GOT3 (cell line): Measurements from ENCODE around the gene PRC1.
"Not testable (repeated sequence)": the region's sequence is repeated elsewhere in the genome, so short reads cannot be mapped to it uniquely, and the experiment has no call there.

ENCODE experiments used
- DNase-seq: peaks from one replicate; lab custom pipeline; 2025; ENCODE audit warnings: mixed read lengths; lab: John Stamatoyannopoulos, UW

PRC1 gene

DNA sequence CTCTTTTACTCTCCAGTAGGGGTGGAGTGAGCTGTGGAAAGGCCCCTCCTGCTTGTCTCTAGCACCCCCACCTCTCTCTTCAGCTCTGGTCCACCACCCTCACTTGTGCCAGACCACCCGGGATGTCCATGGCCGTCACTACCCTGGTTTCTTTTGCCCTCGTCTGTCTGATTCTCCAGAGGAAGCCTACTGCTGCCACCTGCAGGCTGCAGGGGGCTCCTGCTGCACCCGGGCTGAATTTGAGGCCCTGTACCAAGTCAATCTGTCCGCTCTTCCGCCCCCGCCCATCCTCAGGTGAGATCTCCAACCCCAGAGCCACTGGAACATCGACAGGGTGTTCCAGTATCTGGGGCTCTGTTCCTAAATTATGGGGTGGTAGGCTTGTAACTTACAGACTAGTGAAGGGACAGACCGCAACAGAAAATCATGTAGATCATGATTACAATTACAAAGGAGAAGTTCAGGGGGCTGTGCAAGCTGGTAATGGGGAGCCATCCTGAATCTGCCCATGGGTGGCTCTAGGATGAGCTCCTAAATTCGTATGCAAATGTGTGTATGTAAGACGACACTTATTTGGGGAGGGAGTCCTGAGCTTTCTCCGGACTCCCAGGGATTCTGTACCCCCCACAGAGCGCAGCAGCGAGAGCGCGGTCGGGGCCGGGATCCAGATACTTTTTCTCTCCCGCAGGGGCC, 59.9 kb downstream of the PRC1 start:
- DNase-seq = peak; percentile 21

DNA sequence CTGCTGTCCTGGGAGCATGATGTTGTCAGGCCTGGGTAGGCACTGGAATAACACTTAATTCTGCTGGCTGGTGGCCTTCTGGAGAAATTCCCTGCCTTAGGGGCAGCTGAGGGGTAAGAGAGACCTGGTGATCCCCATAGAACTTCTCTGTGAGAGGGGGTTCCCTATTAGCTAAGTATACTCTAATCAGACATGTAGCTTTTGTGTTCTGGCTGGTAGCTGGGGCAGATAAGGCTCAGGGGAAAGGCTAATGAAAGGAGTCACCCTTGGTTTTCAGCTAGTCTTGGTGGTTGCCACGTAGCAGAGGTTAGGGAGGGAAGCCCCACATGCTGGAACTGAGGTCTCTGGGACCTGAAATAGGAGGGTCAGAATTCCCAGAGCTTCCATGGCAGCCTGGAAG, 61.0 kb downstream of the PRC1 start:
- DNase-seq = no peak

DNA sequence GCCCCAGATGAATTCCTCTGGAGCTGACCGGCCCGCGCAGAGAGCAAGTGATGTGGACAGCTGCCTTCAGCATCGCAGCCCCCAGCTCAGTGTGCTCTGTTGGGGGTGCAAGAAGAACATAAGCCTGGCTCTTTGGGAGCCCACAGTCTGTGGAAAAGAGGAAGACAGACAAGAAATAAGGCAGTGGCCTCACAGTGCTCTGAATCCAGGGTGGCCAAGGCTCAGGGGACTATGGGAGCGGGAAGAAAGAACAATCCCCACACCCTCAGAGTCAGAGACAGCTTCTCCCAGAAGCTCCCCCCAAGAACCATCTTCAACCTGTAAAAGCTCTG, 61.7 kb downstream of the PRC1 start:
- DNase-seq = no peak

DNA sequence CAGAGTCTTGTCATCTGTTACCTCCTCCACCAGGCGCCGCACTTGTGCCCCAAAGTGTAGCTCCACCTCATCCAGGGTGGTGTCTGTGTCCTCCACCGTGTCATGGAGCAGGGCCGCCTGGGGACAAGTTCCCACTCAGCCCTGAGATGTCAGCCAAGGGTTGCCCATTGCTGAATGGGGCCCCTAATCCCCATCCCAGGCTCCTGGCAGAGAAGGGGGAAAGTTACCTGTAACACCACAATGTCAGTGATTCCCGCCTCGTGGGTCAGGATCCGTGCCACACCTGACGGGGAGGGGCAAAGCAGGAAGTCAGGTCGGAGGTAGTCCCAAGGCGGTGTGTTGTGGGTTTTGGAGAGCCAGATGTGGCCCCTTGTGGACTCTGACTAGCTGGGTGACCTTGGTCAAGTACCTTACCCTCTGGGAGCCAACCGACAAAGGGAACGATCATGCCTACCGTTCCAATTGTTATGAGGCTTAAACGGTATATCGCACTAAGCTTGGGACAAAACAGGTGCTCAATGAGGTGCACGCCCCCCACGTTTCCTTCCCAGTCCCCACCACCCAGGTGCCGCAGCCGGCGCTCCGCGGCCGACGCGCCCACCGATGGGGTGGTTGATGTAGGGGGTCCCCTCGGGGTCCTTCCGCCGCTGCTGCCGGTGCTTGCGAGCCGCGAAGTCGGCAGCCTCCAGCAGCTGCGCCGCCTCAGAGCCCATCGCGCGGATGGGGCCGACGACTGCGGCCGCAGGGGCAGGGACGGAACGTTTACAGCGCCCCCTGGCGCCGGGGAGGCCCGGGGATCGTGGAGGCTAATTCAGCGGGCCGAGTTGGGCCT, 62.3 kb downstream of the PRC1 start, which contains the start of gene HDDC3:
TSS of gene HDDC3 (minus strand) at position 722 of the 832 bp plus-strand sequence. CDS start at position 713, 9 bp downstream.
- peak; percentile 62 for DNase-seq

DNA sequence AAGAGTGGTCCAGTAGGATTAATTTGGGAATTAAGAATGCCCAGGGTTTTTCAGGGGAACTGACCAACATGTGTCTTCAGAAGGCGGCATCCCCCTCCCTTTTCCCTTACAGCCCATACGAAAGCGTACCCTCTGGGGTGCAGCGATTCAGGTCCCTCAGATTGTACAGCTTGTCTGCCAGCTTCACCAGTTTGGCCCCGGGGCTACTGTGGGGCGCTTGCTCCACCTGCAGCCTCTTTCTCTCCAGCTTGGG, 62.8 kb downstream of the PRC1 start:
- DNase-seq = no peak

DNA sequence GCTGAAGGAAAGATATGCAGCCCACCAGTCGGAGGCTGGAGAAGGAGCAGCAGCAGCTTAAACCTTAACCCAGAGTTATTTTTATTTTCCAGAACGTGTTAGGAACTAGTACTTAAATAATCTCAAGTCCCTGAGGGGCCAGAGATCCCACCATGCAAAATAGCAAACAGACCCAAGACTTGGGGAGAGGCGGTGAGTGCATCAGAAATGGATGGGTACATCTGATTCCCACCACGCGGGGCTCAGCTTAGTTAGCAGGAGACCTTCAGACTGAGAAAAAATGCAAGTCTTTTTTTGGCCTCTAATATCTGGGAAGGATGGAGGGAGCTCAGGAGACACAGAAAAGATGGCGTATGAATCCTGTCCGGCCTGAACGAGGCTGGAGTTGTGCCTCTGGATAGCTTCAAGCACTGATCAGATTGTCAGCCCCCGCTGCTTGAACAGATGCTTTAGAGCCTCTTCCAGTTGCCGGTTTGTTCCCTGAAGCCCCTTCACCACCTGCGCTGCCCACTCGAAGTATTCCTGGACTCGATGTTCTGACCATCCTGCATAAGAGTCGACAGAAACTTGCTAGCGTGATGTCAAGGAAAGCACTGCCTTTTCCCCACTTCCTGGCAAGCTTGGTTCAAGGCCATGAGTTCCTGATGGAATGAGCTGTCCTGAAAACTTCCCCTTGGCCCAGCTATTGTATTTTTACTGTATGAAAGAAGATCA, 63.3 kb downstream of the PRC1 start:
- no peak for DNase-seq

DNA sequence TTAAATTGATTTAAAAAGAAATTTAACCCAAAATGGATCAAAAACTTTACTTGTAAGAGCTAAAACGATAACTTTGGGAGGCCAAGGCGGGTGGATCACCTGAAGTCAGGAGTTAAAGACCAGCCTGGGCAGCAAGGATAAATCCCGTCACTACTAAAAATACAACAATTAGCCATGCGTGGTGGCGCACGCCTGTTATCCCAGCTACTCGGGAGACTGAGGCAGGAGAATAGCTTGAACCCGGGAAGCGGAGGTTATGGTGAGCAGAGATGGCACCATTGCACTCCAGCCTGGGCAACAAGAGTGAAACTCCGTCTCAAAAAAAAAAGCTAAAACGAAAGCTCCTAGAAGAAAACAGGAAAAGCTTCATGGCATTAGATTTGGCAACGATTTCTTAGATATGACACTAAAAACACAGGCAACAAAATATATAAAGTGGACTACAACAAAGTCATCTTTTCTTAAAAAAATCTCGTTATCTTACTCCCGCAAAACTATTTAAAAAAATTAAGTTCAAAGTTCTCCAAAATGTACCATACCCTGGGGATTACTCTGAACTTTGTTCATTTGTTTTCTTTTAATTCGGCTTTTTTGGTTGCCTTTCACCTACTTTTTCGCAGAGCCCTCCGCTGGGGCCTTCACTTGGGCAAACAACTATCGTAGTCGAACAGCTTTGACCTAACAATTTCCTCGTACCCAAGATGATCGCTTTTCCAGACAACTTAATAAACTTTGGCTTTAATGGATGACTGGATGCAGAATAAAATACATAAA, 64.9 kb downstream of the PRC1 start:
- no peak for DNase-seq

DNA sequence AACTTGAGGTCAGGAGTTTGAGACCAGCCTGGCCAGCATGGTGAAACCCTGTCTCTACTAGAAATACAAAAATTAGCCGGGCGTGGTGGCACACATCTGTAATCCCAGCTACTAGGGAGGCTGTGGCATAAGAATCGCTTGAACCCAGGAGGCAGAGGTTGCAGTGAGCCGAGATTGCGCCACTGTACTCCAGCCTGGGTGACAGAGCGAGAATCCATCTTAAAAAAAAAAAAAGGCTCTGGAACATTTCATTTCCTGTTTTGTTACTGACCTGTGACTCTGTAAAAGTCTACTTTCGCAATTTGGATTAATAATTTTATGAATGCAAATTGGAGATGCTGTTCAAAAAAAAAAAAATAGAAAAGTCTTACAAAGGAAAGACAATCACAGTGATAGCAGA, 66.2 kb downstream of the PRC1 start:
- DNase-seq = not testable (repeated sequence)

DNA sequence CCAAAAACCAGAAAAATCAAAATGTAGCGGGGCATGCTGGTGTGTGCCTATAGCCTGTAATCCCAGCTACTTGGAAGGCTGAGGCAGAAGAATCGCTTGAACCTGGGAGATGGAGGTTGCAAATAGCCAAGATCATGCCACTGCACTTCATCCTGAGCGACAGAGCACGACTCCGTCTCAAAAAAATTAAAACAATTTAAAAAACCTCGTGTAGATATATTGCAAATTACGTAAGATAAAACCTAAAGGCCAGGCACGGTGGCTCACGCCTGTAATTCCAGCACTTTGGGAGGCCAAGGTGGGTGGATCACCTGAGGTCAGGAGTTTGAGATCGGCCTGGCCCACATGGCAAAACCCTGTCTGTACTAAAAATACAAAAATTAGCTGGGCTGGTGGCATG, 67.6 kb downstream of the PRC1 start:
- DNase-seq = not testable (repeated sequence)

DNA sequence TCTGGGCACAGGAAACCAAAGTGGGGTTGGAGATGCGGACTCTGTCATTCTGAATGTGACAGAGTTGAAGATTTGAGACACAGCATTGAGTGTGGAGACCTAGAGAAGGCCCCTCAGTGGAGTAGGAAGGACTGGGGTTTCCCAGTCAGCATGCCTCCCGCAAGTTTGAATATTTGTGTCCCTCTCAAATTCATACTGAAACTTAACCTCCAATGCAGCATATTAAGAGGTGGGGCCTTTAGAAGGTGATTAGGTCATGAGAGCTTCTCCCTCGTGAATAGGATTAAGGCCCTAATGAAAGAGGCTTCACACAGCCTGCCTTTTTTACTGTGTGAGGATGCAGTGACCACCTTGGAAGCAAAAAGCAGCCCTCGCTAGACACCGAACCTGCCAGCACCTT, 70.0 kb downstream of the PRC1 start:
- no peak for DNase-seq

DNA sequence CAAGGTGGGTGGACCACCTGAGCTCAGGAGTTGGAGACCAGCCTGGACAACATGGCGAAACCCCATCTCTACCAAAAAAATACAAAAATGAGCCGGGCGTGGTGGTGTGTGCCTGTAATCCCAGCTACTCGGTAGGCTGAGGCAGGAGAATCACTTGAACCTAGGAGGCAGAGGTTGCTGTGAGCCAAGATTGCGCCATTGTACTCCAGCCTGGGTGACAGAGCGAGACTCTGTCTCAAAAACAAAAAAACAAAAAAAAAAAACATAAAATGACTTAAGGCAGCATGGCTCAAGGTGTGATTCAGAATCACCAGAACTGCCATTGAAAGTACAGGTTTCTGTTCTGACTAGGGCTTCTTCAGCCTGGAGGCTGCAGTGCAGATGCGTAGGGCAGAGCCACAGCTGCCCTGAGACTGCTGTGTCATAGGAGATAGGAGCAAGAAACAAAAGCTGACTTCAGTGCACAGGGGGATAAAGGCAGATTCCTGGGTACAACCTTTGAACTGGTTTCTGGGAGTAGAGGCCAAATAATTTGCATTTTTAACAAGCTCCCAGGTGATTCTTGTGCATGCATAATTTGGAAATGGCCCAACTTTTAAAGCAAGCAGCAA, 71.5 kb downstream of the PRC1 start:
- not testable (repeated sequence) for DNase-seq

DNA sequence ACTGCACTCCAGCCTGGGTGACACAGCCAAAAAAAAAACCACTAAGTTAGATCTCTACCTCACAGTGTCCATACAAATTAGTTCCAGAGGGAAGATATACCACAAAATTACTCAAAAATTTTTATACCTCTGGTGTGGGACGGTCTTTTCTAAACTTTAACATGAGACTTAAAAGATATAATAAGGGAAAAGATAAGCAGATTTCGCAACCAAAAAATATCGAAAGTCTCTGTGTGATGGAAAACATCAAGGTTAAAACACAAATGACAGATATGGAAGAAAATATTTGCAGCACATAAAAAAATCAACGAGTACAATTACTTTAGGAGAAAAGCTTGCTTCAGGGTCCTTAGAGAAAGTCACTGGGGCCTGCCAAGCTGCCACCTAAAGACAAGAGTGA, 72.4 kb downstream of the PRC1 start:
- no peak for DNase-seq

DNA sequence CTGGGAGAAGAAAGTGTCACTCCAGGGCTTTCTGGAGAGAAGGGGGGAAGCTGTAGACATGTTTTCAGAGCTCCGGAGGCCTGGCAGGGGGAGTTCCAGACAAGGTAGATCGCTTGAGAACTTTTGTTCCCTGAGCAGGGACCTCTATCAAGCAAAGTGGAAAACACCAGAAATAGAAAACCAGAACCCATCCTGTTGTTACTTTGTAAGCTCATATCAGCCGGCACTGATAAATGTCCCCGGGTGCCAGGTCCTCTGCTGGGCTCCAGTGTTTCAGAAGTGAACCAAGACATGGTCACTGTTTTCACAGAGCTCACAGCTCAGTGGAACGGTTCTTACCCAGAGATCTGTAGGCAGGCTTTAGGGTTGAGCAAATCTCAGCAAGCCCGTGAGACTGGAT, 75.5 kb downstream of the PRC1 start:
- DNase-seq = no peak

DNA sequence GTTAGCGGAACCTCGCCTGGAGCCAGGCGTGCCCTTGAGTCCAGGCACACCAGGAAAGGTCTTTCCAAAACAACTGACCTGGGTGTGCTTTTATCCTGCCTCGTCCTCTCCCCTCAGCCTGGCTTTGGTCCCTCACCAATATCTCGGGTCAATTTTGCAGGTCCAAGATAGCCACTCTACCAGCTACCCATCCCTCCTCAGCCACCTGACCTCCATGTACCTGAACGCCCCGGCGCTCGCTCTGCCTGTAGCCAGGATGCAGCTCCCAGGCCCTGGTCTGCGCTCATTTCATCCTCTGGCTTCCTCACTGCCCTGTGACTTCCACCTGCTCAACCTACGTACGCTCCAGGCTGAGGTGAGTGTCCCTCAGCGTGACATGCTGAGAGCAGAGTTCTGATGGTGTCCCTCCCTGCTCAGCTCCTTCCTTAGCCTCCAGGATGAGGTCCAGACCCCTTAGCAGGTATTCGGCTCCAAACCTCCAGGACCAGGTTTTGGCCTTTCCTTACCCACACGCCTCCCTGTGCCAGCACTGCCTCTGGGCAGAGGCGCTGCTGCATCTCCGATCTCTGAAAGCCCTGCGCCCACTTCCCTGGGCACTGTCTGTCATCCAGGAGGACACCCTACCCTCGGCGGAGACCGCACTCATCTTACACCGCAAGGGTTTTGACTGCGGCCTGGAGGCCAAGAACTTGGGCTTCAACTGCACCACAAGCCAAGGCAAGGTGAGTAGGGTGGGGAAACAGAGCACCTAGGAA, 76.1 kb downstream of the PRC1 start:
- no peak for DNase-seq

DNA sequence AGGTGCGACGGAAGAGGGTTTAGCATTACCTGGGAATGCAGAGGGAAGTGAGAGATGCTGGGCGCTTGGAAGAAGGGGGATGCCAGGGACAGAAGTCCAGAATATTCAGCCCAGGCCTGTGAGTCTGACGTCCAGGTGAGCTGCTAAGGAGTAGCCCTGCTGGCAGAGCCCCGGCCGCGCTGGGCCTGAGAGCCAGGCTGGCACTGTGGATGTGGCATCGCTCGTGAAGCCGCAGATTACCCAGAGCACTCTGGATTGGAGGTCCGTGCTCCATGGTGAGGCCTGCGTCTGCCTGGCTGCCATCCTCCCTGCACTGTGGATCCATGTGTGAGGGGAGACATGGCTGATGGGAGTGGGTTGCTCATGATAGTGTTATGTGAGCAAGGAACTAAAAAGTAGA, 76.8 kb downstream of the PRC1 start:
- no peak for DNase-seq

DNA sequence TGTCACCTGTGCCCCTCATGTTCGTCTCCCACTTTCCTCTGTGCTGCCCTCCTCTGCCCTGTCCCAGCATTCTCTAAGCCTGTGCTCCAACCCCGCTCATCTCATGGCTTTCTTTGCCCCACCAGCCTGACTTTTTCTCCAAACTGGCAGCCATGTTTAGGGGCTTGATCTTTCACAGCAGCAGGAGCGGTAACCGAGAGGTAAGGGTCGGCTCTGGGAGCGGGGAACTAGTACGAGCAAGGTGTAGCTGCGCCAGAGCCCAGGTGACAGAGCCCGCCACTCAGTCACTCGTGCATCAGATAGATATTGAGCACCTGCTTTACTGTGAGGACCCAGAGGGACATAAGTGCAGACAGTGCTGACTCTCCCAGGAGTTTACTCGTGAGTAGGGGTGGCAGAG, 77.9 kb downstream of the PRC1 start:
- no peak for DNase-seq
